Choroid plexus epithelial cell (primary cell): ENCODE results near the gene FKBP10.

Experiments
- DNase-seq: peaks from one replicate; pipeline ENCODE4 v3.0.0-alpha.2; 2010; ENCODE audit warnings: low read depth
- H3K4me3 ChIP-seq: 2 replicates; pipeline ENCODE4 v1.5.1; 2011; ENCODE audit warnings: low read depth, mild to moderate bottlenecking, control low read depth, low read length, moderate library complexity
- TF ChIP-seq, protein P1 (sequence below): conservative IDR thresholded peaks from 2 replicates; pipeline ENCODE4 v1.5.1; 2011; ENCODE audit warnings: low read depth, mild to moderate bottlenecking, control low read depth, inconsistent platforms, low read length, moderate library complexity

The FKBP10 gene

GRCh38 chr17:41769985-41770384 lies 42.8 kb upstream of the FKBP10 start:
- TF ChIP-seq, protein P1, sequence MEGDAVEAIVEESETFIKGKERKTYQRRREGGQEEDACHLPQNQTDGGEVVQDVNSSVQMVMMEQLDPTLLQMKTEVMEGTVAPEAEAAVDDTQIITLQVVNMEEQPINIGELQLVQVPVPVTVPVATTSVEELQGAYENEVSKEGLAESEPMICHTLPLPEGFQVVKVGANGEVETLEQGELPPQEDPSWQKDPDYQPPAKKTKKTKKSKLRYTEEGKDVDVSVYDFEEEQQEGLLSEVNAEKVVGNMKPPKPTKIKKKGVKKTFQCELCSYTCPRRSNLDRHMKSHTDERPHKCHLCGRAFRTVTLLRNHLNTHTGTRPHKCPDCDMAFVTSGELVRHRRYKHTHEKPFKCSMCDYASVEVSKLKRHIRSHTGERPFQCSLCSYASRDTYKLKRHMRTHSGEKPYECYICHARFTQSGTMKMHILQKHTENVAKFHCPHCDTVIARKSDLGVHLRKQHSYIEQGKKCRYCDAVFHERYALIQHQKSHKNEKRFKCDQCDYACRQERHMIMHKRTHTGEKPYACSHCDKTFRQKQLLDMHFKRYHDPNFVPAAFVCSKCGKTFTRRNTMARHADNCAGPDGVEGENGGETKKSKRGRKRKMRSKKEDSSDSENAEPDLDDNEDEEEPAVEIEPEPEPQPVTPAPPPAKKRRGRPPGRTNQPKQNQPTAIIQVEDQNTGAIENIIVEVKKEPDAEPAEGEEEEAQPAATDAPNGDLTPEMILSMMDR: no peak
- no peak for DNase-seq

DNA sequence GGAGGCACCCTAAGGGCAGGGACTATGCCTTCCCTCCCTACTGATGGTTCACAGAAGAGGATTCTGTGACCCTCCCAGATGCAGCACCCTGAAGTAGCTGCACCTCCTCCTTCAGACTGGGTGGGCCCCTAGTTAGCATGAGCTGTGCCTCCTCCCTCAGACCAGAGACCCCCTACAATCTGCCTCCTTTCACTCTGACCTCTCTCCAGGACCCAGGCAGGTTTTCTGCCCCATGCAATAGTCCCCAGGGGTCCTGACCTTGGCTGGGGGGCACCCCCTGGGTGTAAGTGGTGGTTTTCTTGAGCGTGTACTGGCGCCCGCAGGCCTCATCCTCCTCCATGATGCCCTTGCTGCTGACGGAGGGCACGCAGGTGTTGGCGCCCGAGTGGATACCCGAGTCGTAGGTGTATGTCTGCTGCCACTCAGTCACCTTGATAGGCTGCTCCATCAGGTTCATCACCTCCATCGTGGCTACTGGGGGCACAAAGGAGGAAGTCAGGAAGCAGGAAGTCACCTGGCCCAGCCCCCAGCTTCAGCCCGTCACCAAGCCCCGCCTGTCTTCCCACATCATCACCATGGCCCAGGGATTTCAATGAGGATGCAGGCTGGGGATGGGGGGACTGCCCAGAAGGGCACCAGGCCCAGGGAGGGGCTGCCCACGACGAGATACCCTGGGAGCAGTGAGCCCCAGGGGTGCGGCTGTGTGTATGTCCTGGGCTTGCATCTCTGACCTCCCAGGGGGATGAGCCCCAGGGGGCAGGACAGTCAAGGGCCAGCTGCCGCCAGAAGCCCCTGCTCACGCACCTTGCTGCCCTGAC lies 41.2 kb upstream of the FKBP10 start:
- no peak overlapping the region for H3K4me3 ChIP-seq
- no peak for DNase-seq
- TF ChIP-seq, protein P1: no peak

More at GRCh38 chr17:41769985-41770384, 42.8 kb upstream of the FKBP10 start:
- no peak overlapping the region for H3K4me3 ChIP-seq

GRCh38 chr17:41772218-41772585 lies 40.6 kb upstream of the FKBP10 start:
- TF ChIP-seq, protein P1: no peak
- DNase-seq: no peak
- no peak overlapping the region for H3K4me3 ChIP-seq

GRCh38 chr17:41772586-41773189 lies 40.1 kb upstream of the FKBP10 start:
- TF ChIP-seq, protein P1: no peak
- no peak overlapping the region for H3K4me3 ChIP-seq
- no peak for DNase-seq

DNA sequence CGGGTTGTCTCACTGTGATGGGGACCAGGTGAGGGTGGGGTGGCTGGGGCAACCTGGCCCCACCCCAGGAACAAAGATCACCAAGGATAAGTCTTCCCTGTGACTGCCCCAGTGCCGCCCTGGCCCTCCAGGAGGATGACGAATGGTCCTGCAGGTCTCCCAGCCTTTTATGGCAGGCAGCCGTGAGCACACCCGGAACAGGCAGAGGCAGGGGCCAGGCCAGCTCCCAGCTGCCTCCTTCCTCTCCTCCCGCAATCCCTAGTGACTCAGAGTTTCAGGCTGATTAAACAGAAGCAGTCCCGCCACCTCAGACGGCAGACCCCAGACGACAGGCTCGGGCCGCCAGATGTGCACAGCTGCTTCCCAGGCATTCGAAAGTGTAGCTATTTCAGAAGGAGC lies 39.6 kb upstream of the FKBP10 start:
- TF ChIP-seq, protein P1: no peak

DNA sequence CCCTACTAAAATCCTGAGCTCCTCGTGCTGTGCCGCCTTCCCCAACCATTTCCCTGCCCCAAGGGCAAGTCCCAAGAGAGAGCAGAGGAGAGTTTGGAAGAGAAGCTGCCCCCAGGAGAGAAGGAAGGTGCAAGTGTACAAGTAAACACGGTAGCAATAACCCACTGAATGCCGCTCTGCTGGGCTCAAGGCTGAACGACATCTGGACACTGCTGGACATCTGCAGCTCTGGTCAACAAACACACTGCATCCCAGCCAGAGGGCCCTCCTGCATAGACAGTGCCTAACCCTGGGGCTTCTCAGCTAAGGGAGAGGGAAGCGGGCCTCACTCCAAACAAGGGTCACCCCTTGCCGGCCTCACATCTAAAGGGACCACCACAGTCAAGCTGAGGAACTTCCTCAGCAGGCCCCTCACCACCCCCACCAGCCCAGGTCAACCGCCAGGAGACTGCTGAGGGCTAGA lies 39.0 kb upstream of the FKBP10 start:
- no peak overlapping the region for H3K4me3 ChIP-seq
- DNase-seq: peak; percentile 57
- TF ChIP-seq, protein P1: peak; percentile 24

More for the DNA sequence above, 39.6 kb upstream of the FKBP10 start:
- DNase-seq: peak; percentile 85
- no peak overlapping the region for H3K4me3 ChIP-seq
